HG02885 (cell line): ENCODE measurements around the gene USP20.

Experiments
- ATAC-seq: cut with Tn5 transposase; IDR thresholded peaks from one replicate; pipeline ENCODE4 v1.9.1; 2021; ENCODE audit warnings: mild to moderate bottlenecking; ENCODE audit not compliant: unreplicated experiment, poor library complexity

Gene USP20

DNA sequence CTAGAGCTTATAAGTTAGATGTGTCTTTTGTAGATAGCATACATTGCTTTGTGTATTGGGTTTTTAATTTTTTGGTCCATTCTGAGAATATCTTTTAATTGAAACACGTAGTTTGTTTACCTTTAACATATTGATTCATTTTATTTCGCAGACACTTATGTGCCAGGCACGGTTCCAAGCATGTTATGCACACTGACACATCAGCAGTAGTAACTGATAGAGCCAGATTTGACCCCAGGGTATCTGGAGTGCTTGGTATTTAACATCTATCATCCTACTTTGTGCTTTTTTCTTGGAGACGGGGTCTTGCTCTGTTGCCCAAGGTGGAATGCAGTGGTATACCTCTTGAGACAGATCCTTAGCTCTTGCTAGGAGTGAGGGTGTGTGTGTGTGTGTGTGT is 71.9 kb downstream of the USP20 start:
- no peak for ATAC-seq

DNA sequence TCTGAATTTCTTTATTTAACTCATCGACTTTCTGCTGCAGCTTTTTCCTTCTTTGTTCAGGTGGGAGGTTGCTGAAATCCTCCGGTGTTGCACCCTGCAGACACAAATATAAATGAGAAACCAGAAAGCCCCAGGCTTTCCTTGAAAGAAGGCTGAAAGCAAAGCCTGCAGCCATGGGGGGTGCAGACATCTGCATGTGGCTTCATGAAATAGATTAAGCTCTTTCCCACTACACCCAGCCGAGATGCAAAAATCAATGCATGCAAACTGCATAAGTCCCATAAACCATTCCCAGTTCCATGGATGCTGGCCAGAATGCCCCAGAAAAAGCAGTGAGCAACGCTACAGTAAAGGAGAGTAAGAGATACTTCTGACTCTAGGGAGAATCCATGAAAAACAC is 73.6 kb downstream of the USP20 start:
- ATAC-seq = no peak

DNA sequence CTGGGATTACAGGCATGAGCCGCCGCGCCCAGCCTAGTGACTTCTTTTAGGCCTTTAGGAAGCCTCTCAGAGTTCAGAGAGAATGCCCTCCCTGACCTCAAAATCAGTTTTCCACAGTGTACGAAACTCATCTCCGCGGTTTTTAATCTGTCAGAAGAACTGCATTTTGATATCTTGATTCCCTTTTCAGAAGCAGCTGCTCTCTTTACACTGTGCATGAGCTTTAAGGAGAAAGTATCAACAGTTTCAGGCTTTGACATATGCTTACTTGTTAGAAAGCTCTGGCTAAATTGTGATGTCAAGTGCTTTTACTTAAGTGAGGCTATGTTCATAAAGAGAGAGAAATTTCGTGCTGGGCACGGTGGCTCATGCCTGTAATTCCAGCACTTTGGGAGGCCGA is 74.6 kb downstream of the USP20 start:
- ATAC-seq = no peak

DNA sequence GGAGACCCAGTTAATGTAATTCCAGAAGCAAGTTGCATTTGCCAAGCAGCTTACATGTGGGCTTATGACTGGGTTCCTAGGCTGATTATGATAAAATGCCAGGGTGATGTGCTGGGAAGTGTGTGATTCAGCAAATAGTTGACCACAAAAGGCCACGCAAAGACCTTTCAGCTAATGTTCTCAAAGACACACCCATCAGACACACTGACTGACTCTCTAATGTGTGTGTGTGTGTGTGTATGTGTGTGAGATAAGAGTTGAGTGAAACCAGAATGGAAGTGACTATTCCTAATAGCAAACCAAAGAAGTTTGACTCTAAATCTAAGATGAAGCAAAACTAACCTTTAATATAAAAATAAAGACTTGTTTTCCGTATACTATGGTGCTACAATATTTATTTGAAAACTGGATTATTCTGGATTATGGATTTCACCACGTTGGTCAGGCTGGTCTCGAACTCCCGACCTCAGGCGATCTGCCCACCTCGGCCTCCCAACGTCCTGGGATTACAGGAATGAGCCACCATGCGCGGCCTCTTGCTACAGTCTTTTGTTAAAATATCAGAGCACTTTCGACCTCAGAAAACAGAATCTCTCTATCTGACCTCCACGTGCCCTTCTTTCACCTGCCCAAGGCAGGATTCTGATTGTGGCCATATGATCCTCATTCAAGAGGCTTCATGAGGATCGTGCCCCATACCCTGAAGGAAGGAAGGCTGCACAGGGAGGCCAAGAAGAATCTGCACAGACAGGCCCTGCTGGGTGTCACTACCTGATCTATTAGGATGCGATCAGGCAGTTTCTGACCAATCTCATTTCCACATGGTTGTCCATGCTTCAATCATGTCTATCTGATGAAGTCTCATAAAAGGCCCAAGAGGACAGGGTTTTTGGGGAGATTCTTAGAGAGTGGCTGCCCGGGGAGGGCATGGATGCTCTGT is 75.6 kb downstream of the USP20 start:
- ATAC-seq = no peak

DNA sequence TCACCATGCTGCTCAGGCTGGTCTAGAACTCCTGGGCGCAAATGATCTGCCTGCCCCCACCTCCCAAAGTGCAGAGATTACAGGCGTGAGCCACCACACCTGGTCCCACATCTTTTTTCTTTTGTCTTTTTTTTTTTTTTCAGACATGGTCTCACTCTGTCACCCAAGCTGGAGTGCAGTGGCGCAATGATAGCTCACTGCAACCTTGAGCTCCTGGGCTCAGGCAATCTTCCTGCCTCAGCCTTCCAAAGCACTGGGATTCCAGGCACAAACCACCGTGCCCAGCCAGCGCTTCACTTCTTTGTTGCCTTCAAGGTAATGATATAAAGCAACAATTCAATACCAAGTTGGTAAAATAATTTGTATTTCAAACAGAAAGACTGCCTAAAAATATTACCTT is 78.8 kb downstream of the USP20 start:
- ATAC-seq = no peak

DNA sequence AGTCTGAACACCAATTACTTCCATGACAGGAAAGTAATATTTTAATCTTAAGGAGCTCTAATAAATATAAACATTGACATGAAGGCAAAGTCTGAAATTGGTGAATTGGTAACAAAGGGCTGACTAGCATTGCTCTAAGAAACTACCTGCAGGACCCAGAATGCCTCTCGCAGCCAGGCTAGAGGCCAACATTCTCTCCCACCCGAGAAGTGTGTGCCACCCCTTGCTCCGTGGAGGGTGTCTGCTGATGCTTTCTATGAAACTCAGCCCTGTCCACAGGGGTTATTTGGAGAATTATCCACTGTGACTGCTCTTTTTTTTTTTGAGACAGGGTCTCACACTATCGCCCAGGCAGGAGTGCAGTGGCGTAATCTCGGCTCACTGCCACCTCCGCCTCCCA is 81.4 kb downstream of the USP20 start:
- no peak for ATAC-seq

DNA sequence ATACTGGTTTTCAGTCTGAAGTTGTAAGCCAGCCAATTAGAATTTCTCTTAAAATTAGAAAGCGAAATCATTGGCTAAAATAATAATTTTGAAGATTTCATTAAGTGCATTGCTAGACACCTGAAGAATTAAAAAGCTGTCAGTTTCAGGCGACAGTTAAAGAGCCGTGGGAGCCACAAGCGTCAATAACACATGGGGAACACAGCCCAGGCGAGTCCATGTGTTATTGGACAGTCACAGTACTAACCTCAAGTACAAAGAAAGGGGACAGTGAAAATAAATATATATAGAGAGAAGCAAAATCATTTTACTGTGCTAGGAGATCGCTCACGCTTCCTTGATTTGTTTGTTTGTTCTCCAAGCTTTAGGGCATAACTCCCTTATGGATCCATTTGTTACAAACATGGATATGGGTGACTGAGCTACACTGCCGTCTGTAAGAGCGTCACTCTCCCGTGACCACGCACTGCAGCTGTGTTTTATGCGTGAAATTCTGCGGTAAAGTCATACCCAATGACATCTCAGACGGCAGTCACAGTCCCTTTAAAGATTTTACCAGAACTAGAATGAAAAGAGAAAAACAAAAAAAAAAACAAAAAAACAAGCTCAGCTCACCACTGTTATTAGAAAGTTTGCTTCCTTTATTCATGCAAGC is 83.2 kb downstream of the USP20 start:
- no peak for ATAC-seq

DNA sequence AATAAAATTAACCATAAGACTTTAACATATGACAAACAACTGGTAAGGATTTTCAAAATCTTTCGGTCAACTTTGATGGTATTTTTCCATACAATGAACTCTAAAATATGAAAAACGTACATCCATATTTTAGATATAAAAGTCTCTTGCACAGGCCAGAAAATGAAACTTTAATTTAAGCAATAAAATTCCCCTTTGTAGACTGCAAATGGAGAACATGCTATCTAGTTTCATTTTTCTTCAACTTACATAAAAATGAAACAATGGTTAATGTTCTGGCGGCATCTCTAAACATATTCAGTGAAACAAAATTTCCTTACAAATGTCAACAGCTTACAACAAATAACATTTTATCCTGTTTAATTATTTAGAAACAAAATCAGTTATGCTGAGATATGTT is 84.0 kb downstream of the USP20 start:
- ATAC-seq = no peak

DNA sequence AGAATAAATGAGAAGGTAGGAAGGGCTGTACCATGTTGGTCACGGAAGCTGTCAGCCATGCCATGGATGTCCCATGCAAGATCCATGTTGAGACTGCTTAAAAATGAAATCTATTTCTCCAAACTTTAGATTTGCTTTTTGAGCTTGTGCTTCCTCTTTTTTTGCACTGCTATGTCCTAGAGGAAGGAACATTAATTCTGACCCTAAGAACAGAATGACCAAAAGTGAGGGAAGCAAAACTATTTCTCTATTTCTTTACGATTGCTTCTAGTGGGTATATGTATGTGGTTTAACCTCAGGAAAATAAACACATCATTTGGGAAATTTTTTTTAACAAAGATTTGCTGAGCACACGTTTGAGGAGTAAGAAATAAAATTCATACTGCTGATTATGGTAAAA is 84.6 kb downstream of the USP20 start:
- ATAC-seq = no peak

DNA sequence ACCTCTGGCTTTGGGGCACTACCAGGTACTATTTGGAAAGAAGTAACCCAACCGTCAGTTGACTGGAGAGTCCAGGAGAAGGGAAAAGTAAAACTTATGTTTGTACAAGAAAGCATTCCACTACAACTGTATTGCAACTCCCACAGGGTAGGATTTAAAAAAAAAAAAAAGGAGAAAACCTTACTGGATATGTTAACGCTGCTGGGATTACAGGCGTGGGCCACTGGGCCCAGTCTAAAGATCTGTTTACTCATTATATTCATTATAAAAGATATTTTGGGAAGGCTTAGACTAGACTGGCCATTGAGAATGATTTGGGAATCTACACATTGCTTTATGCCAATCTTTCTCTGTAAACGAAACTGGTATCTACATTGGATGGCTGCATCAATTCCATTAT is 86.6 kb downstream of the USP20 start:
- no peak for ATAC-seq

DNA sequence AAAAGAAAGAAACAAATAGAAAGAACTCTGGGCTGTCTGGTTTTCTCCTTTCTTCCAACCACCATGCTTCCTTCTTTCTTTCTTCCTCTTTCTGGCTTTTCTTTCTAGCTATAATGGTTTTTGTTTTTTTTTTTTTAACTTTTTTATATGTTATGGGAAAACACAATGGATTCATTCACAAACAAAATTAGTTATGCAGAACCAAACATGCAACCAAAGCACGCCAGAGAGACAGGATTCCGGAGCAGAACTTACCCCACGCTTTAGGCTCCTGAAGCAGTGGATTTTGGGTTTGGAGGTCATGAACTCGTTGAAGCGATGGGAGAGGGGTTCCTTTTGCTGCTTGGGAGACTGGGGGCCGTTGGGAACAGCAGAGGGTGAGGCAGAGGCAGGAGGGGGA is 88.3 kb downstream of the USP20 start:
- no peak for ATAC-seq

DNA sequence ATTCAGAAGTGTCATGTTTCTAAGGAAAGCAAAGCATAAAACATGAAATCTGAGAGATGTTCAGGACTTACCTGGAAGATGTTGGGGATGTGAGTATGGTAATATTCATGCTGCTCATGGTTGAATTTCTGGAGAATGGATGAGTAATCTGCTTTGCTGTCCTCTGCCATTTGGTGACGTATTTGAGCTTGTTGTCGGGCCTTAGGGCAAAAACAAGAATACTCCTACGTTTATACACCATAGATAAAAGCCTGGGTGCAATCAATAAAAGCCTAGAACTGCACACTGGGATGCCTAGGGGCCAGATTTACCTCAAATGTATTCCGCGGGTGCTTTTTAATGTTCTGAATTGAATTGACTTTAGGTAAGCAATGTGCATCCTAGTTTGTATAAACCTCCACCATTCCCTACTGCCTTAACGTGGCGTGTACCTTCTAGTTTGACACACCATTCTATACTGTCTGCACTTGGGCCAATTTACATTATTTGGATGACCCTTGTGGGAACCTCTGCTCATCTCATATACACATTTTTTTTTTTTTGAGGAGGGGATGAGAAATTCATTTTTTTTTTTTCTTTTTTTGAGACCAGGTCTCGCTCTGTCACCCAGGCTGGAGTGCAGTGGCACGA is 94.4 kb downstream of the USP20 start:
- ATAC-seq = no peak

DNA sequence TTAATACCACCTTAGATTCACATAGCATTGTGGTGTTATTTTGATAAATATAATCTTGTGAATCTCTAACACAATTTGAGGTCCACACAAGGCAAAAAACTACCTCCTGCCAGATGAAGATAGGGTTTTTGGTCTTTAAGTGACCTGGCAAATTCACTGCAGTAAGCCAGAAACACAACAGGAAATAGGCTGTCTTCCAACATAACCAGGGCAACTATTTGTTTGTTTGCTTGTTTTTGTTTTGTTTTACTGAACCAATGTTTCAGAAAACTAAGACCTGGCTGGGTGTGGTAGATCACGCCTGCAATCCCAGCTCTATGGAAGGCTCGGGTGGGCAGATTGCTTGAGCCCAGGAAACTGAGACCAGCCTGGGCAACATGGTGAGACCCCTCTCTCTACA is 95.5 kb downstream of the USP20 start:
- no peak for ATAC-seq
